CD4-positive, alpha-beta T cell treated with Interferon gamma for 1 hour (primary cell): ENCODE results near the gene CFAP46.

ENCODE experiments used
- DNase-seq: peaks from one replicate; pipeline ENCODE4 v3.0.0-alpha.2; 2020

Gene CFAP46

GRCh38 chr10:132879408-132880127, 62.8 kb downstream of the CFAP46 start:
- DNase-seq, result no peak

- DNase-seq, result no peak
Measured at GRCh38 chr10:132878730-132879407, 63.5 kb downstream of the CFAP46 start.

GRCh38 chr10:132878091-132878729, 64.2 kb downstream of the CFAP46 start:
- DNase-seq, result no peak

- DNase-seq, result no peak
Measured at GRCh38 chr10:132877473-132877872, 64.9 kb downstream of the CFAP46 start.

- no peak for DNase-seq
Measured at GRCh38 chr10:132876993-132877431, 65.4 kb downstream of the CFAP46 start.

GRCh38 chr10:132876131-132876860, 66.1 kb downstream of the CFAP46 start:
- no peak for DNase-seq

- no peak for DNase-seq
Measured at GRCh38 chr10:132875435-132875834, 66.9 kb downstream of the CFAP46 start.

- no peak for DNase-seq
Measured at GRCh38 chr10:132873395-132873794, 69.0 kb downstream of the CFAP46 start.

GRCh38 chr10:132872658-132873057, 69.7 kb downstream of the CFAP46 start:
- DNase-seq, result no peak

GRCh38 chr10:132870426-132870825, 71.9 kb downstream of the CFAP46 start:
- no peak for DNase-seq

- DNase-seq, result no peak
Measured at GRCh38 chr10:132869621-132870020, 72.7 kb downstream of the CFAP46 start.

- DNase-seq, result no peak
Measured at GRCh38 chr10:132868995-132869394, 73.4 kb downstream of the CFAP46 start.

GRCh38 chr10:132867801-132868644, 74.3 kb downstream of the CFAP46 start:
- no peak for DNase-seq

- DNase-seq, result no peak
Measured at GRCh38 chr10:132866601-132867381, 75.6 kb downstream of the CFAP46 start.

- no peak for DNase-seq
Measured at GRCh38 chr10:132865851-132866600, 76.3 kb downstream of the CFAP46 start.

GRCh38 chr10:132865171-132865631, 77.2 kb downstream of the CFAP46 start:
- DNase-seq, result no peak

- DNase-seq, result no peak
Measured at GRCh38 chr10:132862485-132863420, 79.6 kb downstream of the CFAP46 start.

GRCh38 chr10:132861884-132862461, 80.4 kb downstream of the CFAP46 start:
- no peak for DNase-seq

GRCh38 chr10:132861116-132861691, 81.2 kb downstream of the CFAP46 start:
- no peak for DNase-seq
